Measurements from ENCODE around the gene SLC25A12. TPM values are rescaled to one million over a fixed set of nuclear protein-coding genes. Genes with fewer than 3 reads are reported as not detected.

SLC25A12 gene
- total RNA-seq, 2 donors from 2014 or later, result 23.0 to 33.2 TPM

- no peak overlapping the region for H3K27ac Mint-ChIP-seq
- no peaks in the 10 kb centered on the region for H3K9me3 Mint-ChIP-seq
- ATAC-seq (no peak), DNase-seq (ENCODE audit: low spot score) (no peak)
- H3K4me3 Mint-ChIP-seq, result no peak overlapping the region
- H3K27me3 Mint-ChIP-seq, result no peaks in the 10 kb centered on the region
- peaks cover 10% of the 10 kb centered on the region for H3K36me3 Mint-ChIP-seq
- peaks cover 10 to 15% of the 10 kb centered on the region in 2 donors for H3K4me1 Mint-ChIP-seq (ENCODE audit: low read depth in 2 of 2)
Observed at GRCh38 chr2:171874963-171875362, 19.1 kb downstream of the SLC25A12 start.

GRCh38 chr2:171874517-171874916 is 19.5 kb downstream of the SLC25A12 start:
- Mint-ChIP-seq H3K4me3 (no peak overlapping the region), H3K27me3 (no peaks in the 10 kb centered on the region), H3K4me1 (ENCODE audit: low read depth in 2 of 2) (peaks cover 10 to 15% of the 10 kb centered on the region in 2 donors), H3K27ac (no peak overlapping the region), H3K9me3 (no peaks in the 10 kb centered on the region), H3K36me3 (peaks cover 10% of the 10 kb centered on the region)
- DNase-seq (ENCODE audit: low spot score) (no peak), ATAC-seq (no peak)

DNA sequence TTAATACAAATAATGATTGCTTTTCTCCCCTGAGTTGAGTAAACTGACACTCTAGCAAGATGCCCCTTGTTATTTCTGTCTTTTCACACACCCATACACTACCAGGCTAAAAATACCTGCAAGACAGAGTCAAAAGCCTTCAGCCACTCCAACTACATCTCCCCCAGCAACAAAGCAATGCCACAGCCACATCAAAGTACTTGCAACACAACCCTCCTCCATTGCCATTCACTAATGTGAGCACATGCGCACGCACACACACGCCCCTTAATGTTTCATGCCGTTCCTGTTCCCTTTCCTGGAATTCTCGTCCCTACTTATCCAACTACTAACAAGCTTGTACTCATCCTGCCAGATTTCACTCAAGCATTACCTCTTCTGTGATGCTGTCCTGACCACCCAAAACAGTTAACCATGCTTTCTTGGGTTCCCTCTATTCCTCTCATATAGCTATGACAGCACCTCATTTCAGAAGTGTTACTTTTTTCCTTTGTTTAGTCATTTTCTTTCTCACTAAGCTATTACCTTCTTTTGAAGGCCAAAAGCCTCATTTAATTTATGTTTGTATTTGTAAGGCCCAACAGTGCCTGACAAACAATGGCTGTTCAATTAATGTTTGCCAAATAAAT is 29.6 kb downstream of the SLC25A12 start:
- DNase-seq (ENCODE audit: low spot score) (no peak), ATAC-seq (peak in 1 of 2 donors; percentile 36)
- H3K27me3 Mint-ChIP-seq, result no peaks in the 10 kb centered on the region
- H3K27ac Mint-ChIP-seq, result no peak overlapping the region
- no peaks in the 10 kb centered on the region for H3K9me3 Mint-ChIP-seq
- no peak overlapping the region for H3K4me3 Mint-ChIP-seq
- H3K36me3 Mint-ChIP-seq, result no peaks in the 10 kb centered on the region
- H3K4me1 Mint-ChIP-seq (ENCODE audit: low read depth in 2 of 2), result peaks cover 9% of the 10 kb centered on the region in 2 donors

GRCh38 chr2:171862501-171862900 is 31.5 kb downstream of the SLC25A12 start:
- no peaks in the 10 kb centered on the region for H3K27me3 Mint-ChIP-seq
- peaks cover 9% of the 10 kb centered on the region in 2 donors for H3K4me1 Mint-ChIP-seq (ENCODE audit: low read depth in 2 of 2)
- no peaks in the 10 kb centered on the region for H3K9me3 Mint-ChIP-seq
- no peaks in the 10 kb centered on the region for H3K36me3 Mint-ChIP-seq
- no peak overlapping the region for H3K27ac Mint-ChIP-seq
- no peak for ATAC-seq
- no peak for DNase-seq (ENCODE audit: low spot score)
- no peak overlapping the region for H3K4me3 Mint-ChIP-seq

- Mint-ChIP-seq H3K9me3 (no peaks in the 10 kb centered on the region), H3K36me3 (peaks cover 5% of the 10 kb centered on the region), H3K27ac (no peak overlapping the region), H3K4me3 (no peak overlapping the region), H3K4me1 (ENCODE audit: low read depth in 2 of 2) (peaks cover 0 to 4% of the 10 kb centered on the region in 2 donors), H3K27me3 (no peaks in the 10 kb centered on the region)
- no peak for ATAC-seq
- no peak for DNase-seq (ENCODE audit: low spot score)
Observed at GRCh38 chr2:171858397-171858958, 35.6 kb downstream of the SLC25A12 start.

DNA sequence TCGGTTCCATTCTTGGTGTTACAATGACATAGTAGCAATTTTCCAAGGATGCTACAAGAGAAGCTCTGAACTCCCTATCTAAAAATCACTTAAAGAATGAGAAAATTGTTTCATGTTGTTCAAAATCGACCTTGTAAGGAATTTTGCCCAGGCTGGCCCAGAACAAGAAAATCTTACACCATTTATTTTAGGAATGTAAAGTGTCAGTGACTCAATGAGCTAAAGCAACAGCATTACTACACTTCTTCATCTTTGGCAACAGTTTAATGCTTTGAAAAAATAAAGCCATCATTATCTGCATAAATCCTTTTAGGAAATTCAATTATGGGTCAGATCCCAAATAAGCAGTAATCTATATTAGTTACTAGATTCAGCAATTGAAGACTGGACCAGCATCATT is 38.6 kb downstream of the SLC25A12 start:
- Mint-ChIP-seq H3K4me3 (no peak overlapping the region), H3K27me3 (no peaks in the 10 kb centered on the region), H3K4me1 (ENCODE audit: low read depth in 2 of 2) (no peaks in the 10 kb centered on the region), H3K27ac (no peak overlapping the region), H3K9me3 (no peaks in the 10 kb centered on the region), H3K36me3 (peaks cover 6% of the 10 kb centered on the region)
- no peak for DNase-seq (ENCODE audit: low spot score)
- ATAC-seq, result no peak

DNA sequence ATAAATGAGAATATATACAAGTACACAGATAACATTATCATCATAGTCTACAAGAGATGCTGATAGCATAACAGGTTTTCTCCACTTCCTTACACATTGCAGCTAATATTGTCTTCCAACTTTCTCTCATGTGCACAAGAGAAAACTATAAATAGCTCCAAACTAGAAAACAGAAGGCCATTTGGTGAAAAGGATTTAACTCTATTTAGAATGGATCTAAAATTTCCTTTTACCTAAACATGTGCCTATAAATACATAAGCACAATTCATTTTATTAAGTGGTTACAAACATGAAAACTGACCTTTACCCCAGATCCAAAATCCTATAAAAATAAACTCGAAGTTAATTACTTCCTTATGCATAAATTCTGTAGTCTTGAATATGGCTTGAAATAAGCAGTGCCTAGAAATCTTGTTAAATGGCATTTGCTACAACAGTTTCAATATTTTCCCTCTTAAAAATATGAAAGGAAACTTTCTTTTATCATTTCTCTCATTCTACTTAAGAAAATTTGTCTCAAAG is 41.6 kb downstream of the SLC25A12 start:
- no peak overlapping the region for H3K4me3 Mint-ChIP-seq
- H3K27ac Mint-ChIP-seq, result no peak overlapping the region
- no peaks in the 10 kb centered on the region for H3K9me3 Mint-ChIP-seq
- peaks cover 11% of the 10 kb centered on the region for H3K36me3 Mint-ChIP-seq
- H3K4me1 Mint-ChIP-seq (ENCODE audit: low read depth in 2 of 2), result peaks cover 0 to 4% of the 10 kb centered on the region in 2 donors
- no peaks in the 10 kb centered on the region for H3K27me3 Mint-ChIP-seq
- no peak for DNase-seq (ENCODE audit: low spot score)
- ATAC-seq, result no peak

DNA sequence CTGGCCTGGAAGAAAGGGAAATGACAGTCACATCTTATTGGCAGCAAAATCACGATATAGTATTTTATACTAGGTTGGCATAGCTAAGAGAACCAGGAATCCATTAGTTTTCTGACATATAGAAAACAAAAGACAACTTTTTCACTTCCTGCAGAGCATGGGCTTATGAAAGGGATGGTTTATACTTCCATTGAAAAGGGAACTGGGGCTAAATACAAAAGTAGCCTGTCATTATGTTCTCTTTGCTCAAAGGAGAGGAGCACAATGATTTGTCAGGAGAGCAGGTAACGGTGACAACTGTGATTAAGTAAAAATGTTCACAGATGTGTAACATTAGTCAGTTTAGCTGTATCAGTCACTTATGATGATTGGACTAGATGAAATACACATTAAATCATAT is 46.4 kb downstream of the SLC25A12 start:
- ATAC-seq, result no peak
- no peak overlapping the region for H3K4me3 Mint-ChIP-seq
- H3K27me3 Mint-ChIP-seq, result no peaks in the 10 kb centered on the region

GRCh38 chr2:171846894-171847293 is 47.1 kb downstream of the SLC25A12 start:
- Mint-ChIP-seq H3K27ac (no peak overlapping the region), H3K4me1 (ENCODE audit: low read depth in 2 of 2) (peaks cover 0 to 4% of the 10 kb centered on the region in 2 donors), H3K4me3 (no peak overlapping the region), H3K27me3 (no peaks in the 10 kb centered on the region), H3K36me3 (peaks cover 5% of the 10 kb centered on the region), H3K9me3 (no peaks in the 10 kb centered on the region)
- ATAC-seq (no peak), DNase-seq (ENCODE audit: low spot score) (no peak)

More for the DNA sequence above, 46.4 kb downstream of the SLC25A12 start:
- H3K27ac Mint-ChIP-seq, result no peak overlapping the region
- H3K4me1 Mint-ChIP-seq (ENCODE audit: low read depth in 2 of 2), result peaks cover 0 to 4% of the 10 kb centered on the region in 2 donors
- DNase-seq (ENCODE audit: low spot score), result no peak
- peaks cover 5% of the 10 kb centered on the region for H3K36me3 Mint-ChIP-seq
- no peaks in the 10 kb centered on the region for H3K9me3 Mint-ChIP-seq

- DNase-seq (ENCODE audit: low spot score) (no peak), ATAC-seq (no peak)
- Mint-ChIP-seq H3K27me3 (no peaks in the 10 kb centered on the region), H3K4me3 (no peak overlapping the region), H3K27ac (no peak overlapping the region), H3K4me1 (ENCODE audit: low read depth in 2 of 2) (no peaks in the 10 kb centered on the region), H3K9me3 (no peaks in the 10 kb centered on the region), H3K36me3 (peaks cover 2% of the 10 kb centered on the region)
Observed at GRCh38 chr2:171841996-171842395, 52.0 kb downstream of the SLC25A12 start.

- H3K27ac Mint-ChIP-seq, result no peak overlapping the region
- H3K27me3 Mint-ChIP-seq, result no peaks in the 10 kb centered on the region
- H3K9me3 Mint-ChIP-seq, result no peaks in the 10 kb centered on the region
- H3K4me1 Mint-ChIP-seq (ENCODE audit: low read depth in 2 of 2), result no peaks in the 10 kb centered on the region
- DNase-seq (ENCODE audit: low spot score) (no peak), ATAC-seq (no peak)
- H3K36me3 Mint-ChIP-seq, result peaks cover 34% of the 10 kb centered on the region
- H3K4me3 Mint-ChIP-seq, result no peak overlapping the region
Observed at GRCh38 chr2:171837736-171838135, 56.3 kb downstream of the SLC25A12 start.

GRCh38 chr2:171836146-171836910 is 57.7 kb downstream of the SLC25A12 start:
- ATAC-seq, result no peak
- no peaks in the 10 kb centered on the region for H3K4me1 Mint-ChIP-seq (ENCODE audit: low read depth in 2 of 2)
- no peak overlapping the region for H3K4me3 Mint-ChIP-seq
- no peaks in the 10 kb centered on the region for H3K27me3 Mint-ChIP-seq
- H3K27ac Mint-ChIP-seq, result no peak overlapping the region
- no peak for DNase-seq (ENCODE audit: low spot score)
- H3K9me3 Mint-ChIP-seq, result peaks cover 2% of the 10 kb centered on the region
- H3K36me3 Mint-ChIP-seq, result peaks cover 48% of the 10 kb centered on the region

- Mint-ChIP-seq H3K9me3 (peaks cover 2% of the 10 kb centered on the region), H3K27ac (no peak overlapping the region), H3K36me3 (peaks cover 53% of the 10 kb centered on the region), H3K27me3 (no peaks in the 10 kb centered on the region), H3K4me3 (no peak overlapping the region), H3K4me1 (ENCODE audit: low read depth in 2 of 2) (no peaks in the 10 kb centered on the region)
- no peak for DNase-seq (ENCODE audit: low spot score)
- no peak for ATAC-seq
Observed at GRCh38 chr2:171835386-171835785, 58.7 kb downstream of the SLC25A12 start.

DNA sequence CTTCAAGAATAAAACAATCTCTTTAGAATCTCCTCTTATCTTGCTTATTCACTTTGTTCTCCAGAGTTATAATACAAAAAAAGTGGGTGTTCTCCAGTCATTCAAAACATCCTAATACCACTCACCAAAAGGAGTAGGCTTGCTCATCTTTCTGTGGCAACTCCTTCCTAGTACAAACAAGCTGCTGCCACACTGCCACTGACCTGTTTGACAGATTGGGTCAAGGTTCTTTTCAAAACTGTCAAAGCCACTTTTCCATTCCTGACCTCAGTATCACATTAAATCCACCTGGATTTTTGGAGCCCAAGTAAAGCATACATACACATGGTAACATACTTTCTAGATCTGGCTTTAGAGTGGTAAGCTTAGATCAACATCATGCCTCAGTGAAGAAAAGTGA is 59.8 kb downstream of the SLC25A12 start:
- Mint-ChIP-seq H3K9me3 (peaks cover 2% of the 10 kb centered on the region), H3K27ac (no peak overlapping the region), H3K36me3 (peaks cover 53% of the 10 kb centered on the region), H3K4me1 (ENCODE audit: low read depth in 2 of 2) (no peaks in the 10 kb centered on the region), H3K4me3 (no peak overlapping the region), H3K27me3 (no peaks in the 10 kb centered on the region)
- DNase-seq (ENCODE audit: low spot score) (no peak), ATAC-seq (no peak)
